Endothelial cell of umbilical vein (primary cell): ENCODE measurements around the gene TFAP2D.
A peak's percentile ranks its signal among the peaks of the same experiment; 100 is the strongest.

Experiments used
- EZH2 ChIP-seq: IDR thresholded peaks from 2 replicates; pipeline ENCODE4 v1.6.1; 2012; ENCODE audit warnings: borderline replicate concordance, low read depth, mild to moderate bottlenecking, moderate library complexity, low read length, inconsistent platforms; ENCODE audit not compliant: severe bottlenecking
- FOS ChIP-seq: IDR thresholded peaks from 2 replicates; pipeline ENCODE4 v1.6.1; 2011; ENCODE audit warnings: mild to moderate bottlenecking, low read length, moderate library complexity, borderline replicate concordance; ENCODE audit not compliant: insufficient read depth
- GATA2 ChIP-seq: IDR thresholded peaks from 2 replicates; pipeline ENCODE4 v1.7.0; 2011; ENCODE audit warnings: low read depth, mild to moderate bottlenecking, moderate library complexity, mixed read lengths, low read length; ENCODE audit not compliant: insufficient read length, insufficient read depth
- MYC ChIP-seq: IDR thresholded peaks from one replicate; pipeline ENCODE4 v1.6.1; 2011; ENCODE audit warnings: mild to moderate bottlenecking, low read depth, low read length
- POLR2A ChIP-seq: IDR thresholded peaks from 2 replicates; pipeline ENCODE4 v1.6.1; 2012; ENCODE audit warnings: low read depth, mild to moderate bottlenecking, control low read depth, low read length
- POLR2AphosphoS5 ChIP-seq: IDR thresholded peaks from 2 replicates; pipeline ENCODE4 v1.6.1; 2012; ENCODE audit warnings: low read depth, mild to moderate bottlenecking, control low read depth, low read length, moderate library complexity; ENCODE audit not compliant: insufficient read depth
- TF ChIP-seq, protein P1 (sequence below), 2 donors: IDR thresholded peaks; 1 replicate in 1 of 2; 2 replicates in 1 of 2; pipeline ENCODE4 v1.5.1; 2011; ENCODE audit warnings: low read length in 2 of 2, mild to moderate bottlenecking in 2 of 2, moderate library complexity in 2 of 2, control low read depth in 1 of 2, inconsistent platforms in 1 of 2, low read depth in 1 of 2; ENCODE audit not compliant: insufficient read depth in 1 of 2; ENCODE audit errors: extremely low read depth in 1 of 2
- TF ChIP-seq, protein P2 (sequence below): IDR thresholded peaks from 2 replicates; pipeline ENCODE4 v1.6.1; 2011; ENCODE audit not compliant: insufficient read depth, insufficient read length

DNA sequence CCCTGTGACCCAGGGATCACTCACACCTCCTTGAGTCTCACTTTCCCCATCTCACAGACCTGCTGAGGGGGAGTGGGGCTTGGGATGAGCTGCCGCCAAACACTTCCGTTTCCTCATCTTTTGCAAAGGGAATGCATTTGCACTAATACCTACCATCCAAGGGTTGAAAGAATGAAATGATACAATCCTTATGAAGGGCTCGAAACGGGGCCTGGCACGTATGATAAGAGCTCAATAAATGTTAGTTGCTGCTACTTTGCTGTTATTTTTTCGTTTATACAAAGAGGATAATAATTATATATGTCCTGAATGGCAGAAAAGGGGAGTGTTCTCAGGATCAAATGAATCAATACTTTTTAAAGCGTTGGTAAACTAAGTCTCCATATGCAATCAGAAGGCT is 6.1 kb upstream of the TFAP2D start:
- TF ChIP-seq, protein P1, sequence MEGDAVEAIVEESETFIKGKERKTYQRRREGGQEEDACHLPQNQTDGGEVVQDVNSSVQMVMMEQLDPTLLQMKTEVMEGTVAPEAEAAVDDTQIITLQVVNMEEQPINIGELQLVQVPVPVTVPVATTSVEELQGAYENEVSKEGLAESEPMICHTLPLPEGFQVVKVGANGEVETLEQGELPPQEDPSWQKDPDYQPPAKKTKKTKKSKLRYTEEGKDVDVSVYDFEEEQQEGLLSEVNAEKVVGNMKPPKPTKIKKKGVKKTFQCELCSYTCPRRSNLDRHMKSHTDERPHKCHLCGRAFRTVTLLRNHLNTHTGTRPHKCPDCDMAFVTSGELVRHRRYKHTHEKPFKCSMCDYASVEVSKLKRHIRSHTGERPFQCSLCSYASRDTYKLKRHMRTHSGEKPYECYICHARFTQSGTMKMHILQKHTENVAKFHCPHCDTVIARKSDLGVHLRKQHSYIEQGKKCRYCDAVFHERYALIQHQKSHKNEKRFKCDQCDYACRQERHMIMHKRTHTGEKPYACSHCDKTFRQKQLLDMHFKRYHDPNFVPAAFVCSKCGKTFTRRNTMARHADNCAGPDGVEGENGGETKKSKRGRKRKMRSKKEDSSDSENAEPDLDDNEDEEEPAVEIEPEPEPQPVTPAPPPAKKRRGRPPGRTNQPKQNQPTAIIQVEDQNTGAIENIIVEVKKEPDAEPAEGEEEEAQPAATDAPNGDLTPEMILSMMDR (IDR thresholded peaks at IDR 0.05; ENCODE audit: extremely low read depth in 1 of 2, insufficient read depth in 1 of 2, low read depth in 1 of 2, low read length in 2 of 2): no peak
- TF ChIP-seq EZH2 (peak; percentile 14), POLR2A (no peak), MYC (no peak), POLR2AphosphoS5 (no peak), FOS (no peak), GATA2 (no peak)
- TF ChIP-seq, protein P2, sequence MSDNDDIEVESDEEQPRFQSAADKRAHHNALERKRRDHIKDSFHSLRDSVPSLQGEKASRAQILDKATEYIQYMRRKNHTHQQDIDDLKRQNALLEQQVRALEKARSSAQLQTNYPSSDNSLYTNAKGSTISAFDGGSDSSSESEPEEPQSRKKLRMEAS: no peak
